ENCODE measurements around the gene TRPM6.
"Not testable (repeated sequence)": the region's sequence is repeated elsewhere in the genome, so short reads cannot be mapped to it uniquely, and the experiment has no call there.

Gene TRPM6
- total RNA-seq, result 0.10 to 0.13 reads per million in 2 donors

GRCh38 chr9:74887041-74887980 lies at the start of gene TRPM6:
TRPM6 (minus strand) TSS chr9:74887921; CDS start chr9:74887856, 65 bp downstream.
- peak; percentile 11 for DNase-seq

GRCh38 chr9:74935008-74935407 lies 47.3 kb upstream of the TRPM6 start:
- DNase-seq, result no peak

DNA sequence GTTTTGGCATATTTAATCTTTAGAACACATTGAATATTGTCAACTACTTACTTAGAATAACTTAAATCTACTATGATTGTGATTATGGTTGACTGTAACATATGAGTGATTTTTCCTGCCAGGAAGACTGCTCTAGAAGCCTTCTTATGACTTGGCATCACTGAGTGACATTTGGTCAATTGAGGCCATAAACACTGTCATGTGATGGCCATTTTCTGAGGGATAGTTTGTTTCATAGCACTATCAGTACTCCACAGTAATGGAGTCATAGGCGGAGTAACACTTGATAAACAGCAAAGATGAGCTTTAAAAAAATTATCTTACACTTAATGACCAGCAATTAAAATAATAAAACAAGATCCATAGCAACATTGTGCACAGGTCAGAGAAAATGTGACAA lies 34.0 kb upstream of the TRPM6 start:
- DNase-seq, result no peak

DNA sequence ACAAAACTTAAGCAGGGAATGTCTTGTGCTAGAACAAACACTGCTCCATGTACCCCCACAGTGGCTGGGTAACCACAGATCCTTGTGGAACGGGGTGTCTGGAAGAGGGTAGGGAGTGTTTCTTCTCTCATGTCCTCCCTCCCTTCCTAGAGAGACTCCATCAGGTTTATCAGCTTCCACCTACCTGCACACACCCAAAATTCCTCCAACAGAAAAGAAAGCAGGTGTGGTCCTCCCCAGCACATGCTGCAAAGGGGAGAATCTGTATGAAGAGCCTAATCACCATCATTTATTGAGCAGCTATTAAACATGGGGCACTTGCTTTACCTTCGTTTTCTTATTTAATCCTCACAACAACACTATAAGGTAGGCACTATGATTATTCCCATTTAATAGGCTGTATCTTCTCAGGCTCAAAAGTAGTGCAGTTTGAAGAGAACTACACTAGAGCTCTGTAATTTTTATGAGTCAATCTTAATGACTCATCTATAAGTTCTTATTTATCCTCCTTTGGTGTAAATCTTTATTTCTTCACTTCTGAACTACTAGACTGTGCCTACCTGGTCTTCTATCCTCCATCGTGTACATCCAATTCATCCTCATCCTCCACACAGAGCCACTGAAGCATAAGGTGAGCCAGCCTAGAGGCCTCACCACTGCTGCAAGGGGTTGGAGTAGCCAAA lies 33.4 kb upstream of the TRPM6 start:
- no peak for DNase-seq

DNA sequence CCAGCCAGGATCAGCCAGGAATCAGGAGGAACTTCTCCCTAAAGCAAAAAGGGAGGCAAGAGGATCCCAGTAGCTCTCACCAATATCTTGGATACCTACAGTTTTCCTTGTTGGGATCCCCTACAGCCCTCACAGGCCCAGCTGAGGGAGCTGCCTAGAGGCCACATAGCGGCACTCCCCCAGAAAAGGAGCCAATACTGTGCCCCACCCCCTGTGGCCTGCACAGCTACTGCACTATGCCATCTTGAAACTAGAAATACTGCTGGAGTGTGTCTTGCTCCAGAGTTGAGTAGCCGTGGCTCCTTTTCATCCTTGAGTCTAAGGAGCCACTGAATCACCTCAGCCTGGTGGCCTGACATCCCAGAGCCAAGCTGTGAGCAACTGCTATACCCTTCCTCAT lies 22.3 kb upstream of the TRPM6 start:
- no peak for DNase-seq

- no peak for DNase-seq
Measured at GRCh38 chr9:74908665-74909064, 20.9 kb upstream of the TRPM6 start.

GRCh38 chr9:74907085-74907484 lies 19.4 kb upstream of the TRPM6 start:
- DNase-seq, result no peak

GRCh38 chr9:74901001-74901400 lies 13.3 kb upstream of the TRPM6 start:
- DNase-seq, result no peak

- DNase-seq, result not testable (repeated sequence)
Measured at GRCh38 chr9:74888449-74888848, 728 bp upstream of the TRPM6 start.

GRCh38 chr9:74887981-74888370 lies 255 bp upstream of the TRPM6 start:
- DNase-seq, result no peak

DNA sequence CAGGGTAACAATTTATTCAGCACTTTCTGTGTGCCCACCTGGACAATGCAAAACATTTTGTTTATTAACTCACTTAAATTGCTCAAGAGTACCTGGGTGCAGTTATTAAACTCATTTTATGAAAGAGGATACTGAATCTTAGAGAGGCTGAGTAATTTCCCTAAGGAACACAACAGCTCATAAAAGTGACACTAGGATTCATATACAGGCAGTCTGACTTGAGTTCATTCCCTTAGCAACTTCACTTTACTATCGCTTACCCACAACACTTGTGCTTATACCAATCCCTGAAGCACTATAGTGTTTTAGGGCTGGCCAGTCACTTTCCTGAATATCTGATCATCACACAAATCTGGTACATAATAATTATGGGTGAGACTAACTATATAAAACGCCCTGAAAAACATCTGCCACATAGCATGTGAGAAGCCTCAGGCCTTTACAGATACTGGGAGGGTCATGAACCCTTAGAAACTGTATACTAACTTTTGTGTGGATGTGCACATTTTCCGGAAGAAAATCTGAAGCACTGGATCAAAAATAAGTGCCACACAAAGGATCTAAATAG lies 11.3 kb downstream of the TRPM6 start:
- no peak for DNase-seq

- no peak for DNase-seq
Measured at GRCh38 chr9:74875656-74876055, 12.1 kb downstream of the TRPM6 start.

DNA sequence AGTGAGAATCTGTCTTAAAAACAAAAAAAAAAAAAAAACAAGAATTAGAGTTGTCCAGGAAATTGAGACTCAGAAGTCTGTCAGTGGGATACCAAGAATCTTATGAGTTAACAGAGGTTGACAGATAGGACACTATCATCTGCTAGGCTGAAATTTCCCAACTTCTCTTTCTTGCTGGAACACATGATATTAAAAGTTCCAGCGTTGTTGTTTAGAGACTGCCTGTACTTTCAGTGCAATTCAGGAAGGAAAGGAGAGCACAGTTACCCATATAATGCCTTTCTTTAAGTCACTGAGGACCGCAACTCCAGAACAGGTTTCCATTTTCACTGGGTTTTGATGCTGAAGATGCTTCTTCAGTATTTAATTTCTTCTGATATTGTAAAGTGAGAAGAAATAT lies 13.5 kb downstream of the TRPM6 start:
- DNase-seq, result no peak

DNA sequence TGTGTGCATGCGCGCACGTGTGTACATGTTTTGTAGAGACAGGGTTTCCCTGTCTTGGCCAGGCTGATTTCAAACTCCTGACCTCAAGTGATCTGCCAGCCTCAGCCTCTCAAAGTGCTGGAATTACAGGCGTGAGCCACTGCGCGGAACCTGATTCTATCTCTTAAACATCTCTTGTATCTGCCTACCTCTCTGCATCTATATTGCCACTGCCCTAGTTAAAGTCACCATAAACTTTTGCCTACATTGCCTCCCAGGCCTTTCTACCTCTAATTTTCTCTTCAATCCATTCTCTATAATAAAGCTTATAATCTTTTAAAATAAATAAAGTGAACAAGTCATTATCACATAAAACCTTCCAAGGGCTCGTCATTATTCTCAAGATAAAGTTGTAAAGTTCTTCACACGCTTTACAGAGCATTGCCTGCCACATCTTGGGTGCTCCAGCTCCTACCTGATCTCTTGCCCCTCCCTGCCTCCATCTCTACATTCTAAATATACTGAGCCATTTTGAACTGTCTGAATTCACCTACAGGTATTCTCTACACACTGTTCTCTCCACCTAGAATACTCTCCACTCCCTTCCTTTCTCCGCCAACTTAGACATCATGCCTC lies 15.0 kb downstream of the TRPM6 start:
- no peak for DNase-seq

DNA sequence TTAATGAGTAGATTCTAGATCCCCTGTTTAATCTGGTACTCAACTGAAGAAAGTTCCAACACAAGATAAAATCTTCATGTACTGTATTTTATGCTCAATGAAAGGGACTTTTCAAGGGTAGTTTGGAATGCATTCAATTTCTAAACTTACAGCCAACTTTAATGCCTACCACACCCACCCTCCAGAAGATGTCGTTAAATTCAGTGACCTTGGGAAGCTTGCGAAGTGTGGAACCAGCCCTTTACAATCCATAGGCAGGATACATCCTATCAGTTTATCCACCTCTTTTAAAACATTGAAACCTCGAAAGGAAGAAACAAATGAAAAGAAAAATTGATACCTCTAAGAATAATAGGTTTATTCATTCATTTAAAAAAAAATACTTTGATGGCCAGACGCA lies 20.2 kb downstream of the TRPM6 start:
- DNase-seq, result no peak

DNA sequence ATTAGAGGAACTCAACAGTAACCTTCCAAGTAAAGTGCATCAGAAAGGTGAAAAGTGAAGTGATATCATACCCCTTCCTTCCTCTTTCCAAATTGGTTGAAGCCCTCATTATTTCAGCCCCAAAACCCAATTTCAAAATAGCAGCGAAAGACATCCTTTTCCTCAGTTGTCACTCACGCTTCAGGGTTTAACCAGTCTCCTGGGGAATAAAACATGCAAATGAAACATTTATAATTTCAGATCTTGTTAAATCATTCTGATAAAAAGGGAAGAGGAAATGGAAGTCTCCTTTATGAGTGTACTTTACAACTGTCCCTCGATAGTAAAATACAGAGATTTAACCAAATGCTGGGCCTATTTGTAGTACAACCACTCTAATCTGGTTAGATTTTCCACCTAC lies 22.5 kb downstream of the TRPM6 start:
- no peak for DNase-seq

DNA sequence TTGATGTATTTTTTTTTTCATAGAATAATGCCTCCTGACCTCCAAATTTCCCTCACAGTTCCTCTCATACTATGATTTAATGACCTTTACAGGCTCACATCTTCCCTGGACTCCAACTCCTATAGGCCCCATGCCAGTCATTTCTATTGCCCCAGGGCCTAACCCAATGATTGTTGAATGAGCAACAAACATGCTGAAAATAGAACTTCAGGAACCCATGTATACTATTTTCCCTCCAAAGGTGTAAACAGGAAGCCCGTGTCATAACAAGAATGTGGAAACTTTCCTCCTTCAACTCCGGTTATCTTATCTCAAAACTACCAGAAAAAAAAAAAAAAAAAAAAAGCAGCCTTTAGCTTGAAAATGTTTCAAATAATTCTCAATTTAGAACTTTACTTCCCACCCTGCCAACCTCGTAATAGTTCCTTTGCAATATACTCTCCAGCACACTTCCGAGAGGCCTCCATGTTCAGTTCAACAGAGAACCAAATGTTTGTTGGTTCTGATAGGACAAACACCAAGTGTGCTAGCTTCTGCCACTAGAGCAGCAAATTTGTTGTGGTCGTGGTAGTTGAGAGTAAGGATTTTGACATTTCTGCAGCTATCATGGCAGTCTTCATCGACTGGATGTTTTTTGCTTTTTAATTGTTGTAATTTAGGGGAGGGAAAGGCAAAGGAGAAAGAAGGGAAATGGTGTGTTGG lies 25.8 kb downstream of the TRPM6 start:
- no peak for DNase-seq

- DNase-seq, result no peak
Measured at GRCh38 chr9:74861071-74861470, 26.6 kb downstream of the TRPM6 start.

DNA sequence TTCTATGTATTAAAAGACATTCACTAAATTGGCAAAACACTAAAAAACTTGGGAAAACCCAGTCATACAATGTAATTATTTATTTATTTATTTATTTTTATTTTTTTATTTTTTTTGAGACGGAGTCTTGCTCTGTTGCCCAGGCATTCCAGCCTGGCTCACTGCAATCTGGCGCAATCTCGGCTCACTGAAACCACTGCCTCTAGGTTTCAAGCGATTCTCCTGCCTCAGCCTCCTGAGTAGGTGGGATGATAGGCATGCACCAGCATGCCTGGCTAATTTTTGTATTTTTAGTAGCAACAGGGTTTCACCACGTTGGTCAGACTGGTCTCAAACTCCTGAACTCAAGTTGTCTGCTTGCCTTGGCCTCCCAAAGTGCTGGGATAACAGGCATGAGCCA lies 27.5 kb downstream of the TRPM6 start:
- DNase-seq, result not testable (repeated sequence)

GRCh38 chr9:74859786-74860185 lies 27.9 kb downstream of the TRPM6 start:
- DNase-seq, result no peak

DNA sequence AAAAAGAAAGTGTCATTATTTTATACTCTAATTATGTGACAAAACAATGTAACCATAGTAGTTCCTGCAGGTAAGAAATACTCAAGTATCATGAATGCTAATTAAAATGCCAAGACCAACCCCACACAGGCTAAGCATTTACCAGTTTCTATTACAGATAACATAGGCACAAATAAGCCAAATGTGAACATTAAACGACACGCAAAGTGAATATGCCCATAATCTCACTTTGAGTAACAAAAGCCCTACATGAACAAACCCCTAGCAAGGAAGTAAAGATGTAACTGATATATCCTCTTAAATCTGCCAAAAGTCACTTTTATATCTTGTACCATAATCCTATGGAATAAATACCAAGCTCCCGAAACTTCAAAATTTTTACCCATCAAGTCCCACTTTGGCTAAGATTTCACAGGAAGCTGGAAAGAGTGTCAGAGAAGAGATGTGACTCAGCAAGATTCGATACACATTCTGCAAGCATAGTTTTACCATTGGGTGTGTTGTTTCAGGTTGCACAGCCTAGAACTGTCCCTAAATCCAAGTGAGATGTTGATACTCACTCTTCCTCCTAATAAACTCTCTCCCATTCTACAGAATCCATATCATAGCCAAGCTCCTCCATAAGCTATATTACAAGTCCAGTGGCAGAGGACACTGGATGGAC lies 28.8 kb downstream of the TRPM6 start:
- no peak for DNase-seq

DNA sequence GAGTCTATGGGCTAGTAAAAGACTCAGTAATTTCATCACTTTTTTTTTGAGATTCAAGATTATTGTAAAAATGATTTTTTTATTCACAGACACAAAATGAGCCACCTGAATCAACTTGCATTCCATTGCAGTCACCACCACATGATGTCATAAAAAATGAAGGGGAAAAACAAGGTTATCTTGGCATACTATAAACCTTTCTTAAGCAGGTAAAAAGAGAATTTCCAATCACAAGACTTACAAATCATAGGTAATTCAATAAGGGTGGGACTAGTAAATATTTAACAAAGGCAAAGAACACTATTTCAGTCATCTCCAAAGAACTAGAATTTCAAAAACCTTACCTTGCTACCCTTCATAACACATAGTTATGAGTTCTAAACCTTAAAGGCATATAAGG lies 30.7 kb downstream of the TRPM6 start:
- no peak for DNase-seq
